GM13976 (cell line): ENCODE results near the gene MPHOSPH9.

Experiments used
- DNase-seq: peaks from one replicate; pipeline ENCODE4 v3.0.0; 2012; ENCODE audit warnings: low spot score
- in situ Hi-C: fragments of 300-500 bp; cut with MboI; formaldehyde crosslinking; loops from one replicate; pipeline ENCODE4 v1.12.0; 2022; ENCODE audit warnings: low sequenced_read_pairs, mixed read lengths, inconsistent platforms; ENCODE audit not compliant: unreplicated experiment
- TF ChIP-seq, protein P1 (sequence below): IDR thresholded peaks from 2 replicates; pipeline ENCODE4 v1.5.1; 2012; ENCODE audit warnings: borderline replicate concordance, mild to moderate bottlenecking; ENCODE audit not compliant: insufficient read depth; ENCODE audit errors: extremely low read depth, missing control alignments, control extremely low read depth

Gene MPHOSPH9

DNA sequence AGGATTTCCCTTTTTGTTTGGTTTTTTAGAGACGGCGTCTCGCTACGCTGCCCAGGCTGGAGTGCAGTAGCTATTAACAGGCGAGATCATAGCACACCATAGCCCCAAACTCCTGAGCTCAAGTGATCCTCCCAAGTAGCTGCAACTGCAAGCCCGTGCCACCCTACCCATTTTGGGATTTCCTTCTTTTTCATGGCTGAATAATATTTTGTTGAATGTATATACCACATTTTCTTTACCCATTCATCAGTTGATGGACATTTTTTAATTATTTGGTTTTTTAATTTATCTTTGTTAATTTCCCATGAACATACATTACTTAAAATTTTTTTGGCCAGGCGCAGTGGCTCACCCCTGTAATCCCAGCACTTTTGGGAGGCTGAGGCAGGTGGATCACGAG lies 97.3 kb downstream of the MPHOSPH9 start:
- in situ Hi-C loops = no loop called here
- TF ChIP-seq, protein P1, sequence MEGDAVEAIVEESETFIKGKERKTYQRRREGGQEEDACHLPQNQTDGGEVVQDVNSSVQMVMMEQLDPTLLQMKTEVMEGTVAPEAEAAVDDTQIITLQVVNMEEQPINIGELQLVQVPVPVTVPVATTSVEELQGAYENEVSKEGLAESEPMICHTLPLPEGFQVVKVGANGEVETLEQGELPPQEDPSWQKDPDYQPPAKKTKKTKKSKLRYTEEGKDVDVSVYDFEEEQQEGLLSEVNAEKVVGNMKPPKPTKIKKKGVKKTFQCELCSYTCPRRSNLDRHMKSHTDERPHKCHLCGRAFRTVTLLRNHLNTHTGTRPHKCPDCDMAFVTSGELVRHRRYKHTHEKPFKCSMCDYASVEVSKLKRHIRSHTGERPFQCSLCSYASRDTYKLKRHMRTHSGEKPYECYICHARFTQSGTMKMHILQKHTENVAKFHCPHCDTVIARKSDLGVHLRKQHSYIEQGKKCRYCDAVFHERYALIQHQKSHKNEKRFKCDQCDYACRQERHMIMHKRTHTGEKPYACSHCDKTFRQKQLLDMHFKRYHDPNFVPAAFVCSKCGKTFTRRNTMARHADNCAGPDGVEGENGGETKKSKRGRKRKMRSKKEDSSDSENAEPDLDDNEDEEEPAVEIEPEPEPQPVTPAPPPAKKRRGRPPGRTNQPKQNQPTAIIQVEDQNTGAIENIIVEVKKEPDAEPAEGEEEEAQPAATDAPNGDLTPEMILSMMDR = no peak
- DNase-seq = no peak

- in situ Hi-C loops = no loop called here
- TF ChIP-seq, protein P1 = no peak
- DNase-seq = no peak
Measured at GRCh38 chr12:123134826-123135225, 98.1 kb downstream of the MPHOSPH9 start.

DNA sequence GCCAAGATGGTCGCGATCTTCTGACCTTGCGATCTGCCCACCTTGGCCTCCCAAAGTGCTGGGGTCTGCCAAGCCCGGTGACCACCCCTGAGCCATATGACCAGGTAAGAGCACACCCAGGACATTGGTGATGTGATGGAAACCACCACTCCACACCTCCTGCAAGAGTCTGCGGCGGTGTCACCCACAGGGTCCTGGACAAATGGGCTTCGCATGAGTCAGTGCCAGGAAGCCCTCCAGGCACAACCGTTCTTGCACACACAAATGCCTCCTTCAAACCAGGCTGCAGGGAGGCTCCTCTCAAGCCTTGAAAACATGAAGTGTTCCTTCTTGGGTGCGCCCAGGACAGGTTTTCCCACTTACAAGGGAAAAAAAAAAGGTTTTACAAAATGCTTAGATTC lies 98.7 kb downstream of the MPHOSPH9 start:
- TF ChIP-seq, protein P1 = no peak
- in situ Hi-C loops = no loop called here
- no peak for DNase-seq

DNA sequence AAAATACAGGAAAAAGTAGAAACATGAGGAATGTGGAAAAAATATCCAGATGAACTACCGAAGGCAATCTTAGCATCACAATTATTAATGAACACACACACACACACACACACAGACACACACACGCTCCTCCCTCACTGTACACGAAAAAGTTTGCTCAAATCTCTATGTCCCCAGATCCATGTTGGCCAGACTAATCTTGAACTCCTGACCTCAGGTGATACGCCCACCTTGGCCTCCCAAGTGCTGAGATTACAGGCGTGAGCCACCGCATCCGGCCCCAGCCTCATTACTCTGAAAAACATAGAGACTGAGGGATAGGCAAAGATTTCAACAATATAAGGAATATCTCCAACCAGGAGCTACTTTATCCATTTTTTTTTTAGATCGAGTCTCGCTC lies 99.2 kb downstream of the MPHOSPH9 start:
- TF ChIP-seq, protein P1 = no peak
- no peak for DNase-seq
- in situ Hi-C loops = no loop called here

- TF ChIP-seq, protein P1 = no peak
- DNase-seq = no peak
- in situ Hi-C loops = no loop called here
Measured at GRCh38 chr12:123132951-123133619, 99.9 kb downstream of the MPHOSPH9 start.

GRCh38 chr12:123131879-123132402 lies 101.0 kb downstream of the MPHOSPH9 start:
- TF ChIP-seq, protein P1 = no peak
- no peak for DNase-seq
- in situ Hi-C loops = no loop called here
